HG03135 (cell line): ENCODE data around the gene SESN1.

Source experiments
- ATAC-seq: cut with Tn5 transposase; IDR thresholded peaks from one replicate; pipeline ENCODE4 v1.9.1; 2021; ENCODE audit warnings: mild to moderate bottlenecking, moderate library complexity; ENCODE audit not compliant: unreplicated experiment

The SESN1 gene

DNA sequence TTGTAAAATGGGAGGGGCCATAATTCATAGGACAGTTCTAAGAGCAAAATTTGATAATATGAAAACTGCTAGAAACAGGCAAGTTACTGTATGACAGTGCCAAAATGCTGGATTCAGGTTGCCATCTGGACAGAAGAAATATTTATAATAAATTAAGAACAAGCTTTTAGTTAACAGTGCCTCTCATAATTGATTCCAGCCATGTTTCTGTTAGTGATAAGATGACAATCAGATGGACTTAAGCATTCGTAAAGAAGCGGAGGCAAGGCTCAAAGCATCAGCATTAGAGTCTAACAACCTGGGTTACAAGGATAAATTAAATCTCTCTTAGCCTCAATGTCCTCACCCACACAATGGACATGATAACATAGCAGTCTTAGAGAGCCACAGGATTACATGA, 61.0 kb downstream of the SESN1 start:
- no peak for ATAC-seq

DNA sequence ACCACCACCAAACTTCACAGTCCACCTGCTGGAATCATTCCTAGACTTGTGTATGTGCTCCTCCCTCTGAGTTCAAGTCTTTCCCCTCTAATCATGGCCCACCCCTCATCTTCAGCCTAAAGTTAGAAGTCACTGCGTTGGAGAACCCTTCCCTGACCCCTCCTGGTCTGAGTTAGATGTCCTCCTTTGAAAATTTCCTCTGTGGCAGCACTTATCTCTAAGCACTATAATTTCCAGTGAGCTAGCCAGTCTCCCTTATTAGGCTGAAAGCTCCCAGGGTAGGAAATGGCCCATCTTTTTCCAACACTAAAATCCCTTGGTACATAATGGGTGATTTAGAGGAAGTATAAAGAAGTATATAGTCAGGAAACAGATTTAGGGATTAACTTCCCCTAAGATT, 63.2 kb downstream of the SESN1 start:
- no peak for ATAC-seq

DNA sequence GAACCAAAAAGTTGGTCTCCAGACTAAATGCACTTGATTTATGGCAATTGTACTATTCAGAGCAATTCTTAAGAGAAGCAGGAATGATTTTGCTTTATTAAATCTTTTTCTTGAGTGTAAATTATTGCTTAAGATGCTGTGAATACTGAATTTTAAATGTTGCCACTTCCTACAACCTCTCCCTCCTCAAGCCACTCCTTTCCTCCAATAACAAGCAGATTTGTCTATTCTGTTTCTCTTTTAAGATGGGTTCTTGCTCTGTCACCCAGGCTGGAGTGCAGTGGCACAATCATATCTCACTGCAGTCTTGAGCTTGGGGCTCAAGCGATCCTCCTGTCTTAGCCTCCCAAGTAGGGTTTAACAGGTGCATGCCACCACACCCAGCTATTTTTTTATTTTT, 65.3 kb downstream of the SESN1 start:
- no peak for ATAC-seq

DNA sequence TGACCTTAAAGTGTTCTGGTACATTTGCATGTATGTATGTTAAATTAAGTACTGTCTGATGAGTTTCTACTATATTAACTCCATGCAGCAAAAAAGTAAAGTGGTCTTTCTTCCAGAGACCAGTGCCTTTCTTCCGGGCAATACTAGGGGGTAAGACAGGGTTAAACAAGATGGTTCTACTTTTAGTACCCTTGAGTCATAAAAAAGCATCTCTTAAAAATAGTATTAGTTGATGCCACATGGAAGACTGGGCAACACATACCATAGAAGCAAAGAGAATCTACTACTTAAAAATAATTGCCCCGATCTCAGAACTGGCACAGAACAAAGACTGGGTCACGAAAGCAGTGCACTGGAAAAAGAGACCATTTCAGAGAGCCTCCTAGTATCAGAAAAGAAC, 66.2 kb downstream of the SESN1 start:
- no peak for ATAC-seq

DNA sequence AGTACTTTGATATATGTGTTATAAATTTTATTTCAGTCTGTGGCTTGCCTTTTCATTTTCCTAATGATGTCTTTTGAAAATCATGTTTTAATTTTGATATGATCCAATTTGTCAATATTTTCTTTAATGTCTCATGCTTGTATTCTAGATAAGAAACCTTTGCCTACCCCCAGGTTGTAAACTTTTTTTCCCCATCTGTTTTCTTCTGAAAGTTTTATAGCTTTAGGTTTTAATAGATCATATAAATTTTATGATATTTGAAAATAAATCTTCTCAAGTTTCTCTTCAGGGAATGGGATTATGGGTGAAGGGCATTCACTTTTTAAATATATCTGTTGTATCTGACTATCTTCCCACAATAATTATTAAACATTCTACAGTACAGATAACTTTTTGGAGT, 66.7 kb downstream of the SESN1 start:
- ATAC-seq: no peak

DNA sequence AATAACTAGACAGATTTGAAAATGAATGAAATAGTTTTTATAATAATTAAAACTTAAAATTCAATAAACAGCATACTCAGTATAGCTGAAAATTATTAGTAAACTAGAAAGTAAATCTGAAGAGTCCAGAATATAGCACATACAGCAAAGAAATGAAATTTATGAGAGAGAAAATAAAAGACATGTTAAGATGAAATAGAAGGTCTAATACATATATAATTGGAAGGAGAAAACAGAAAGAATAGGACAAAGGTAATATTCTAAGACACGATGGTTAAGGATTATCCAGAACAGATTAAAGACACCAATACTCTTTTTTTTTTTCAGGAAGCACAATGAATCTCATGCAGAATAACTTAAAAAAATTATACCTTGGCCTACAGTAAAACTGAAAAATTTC, 69.0 kb downstream of the SESN1 start:
- ATAC-seq: no peak

DNA sequence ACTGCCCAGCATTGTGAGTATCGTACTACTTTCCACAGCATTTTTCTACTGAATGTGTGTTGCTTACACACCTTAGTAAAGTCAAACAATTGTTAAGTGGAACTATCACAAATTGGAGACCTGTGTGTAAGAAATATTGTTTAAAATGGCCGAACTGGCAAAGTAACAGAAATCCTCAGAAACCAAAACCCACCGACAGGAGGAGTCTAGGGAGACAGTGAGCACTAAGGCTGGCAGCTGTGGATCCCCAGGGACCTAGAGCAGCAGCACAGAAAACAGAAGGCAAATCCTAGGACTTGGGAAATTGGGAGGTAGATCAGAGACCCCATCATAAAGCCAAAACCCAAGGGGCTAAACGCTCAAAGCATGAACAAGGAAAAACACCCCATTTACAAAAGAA, 69.9 kb downstream of the SESN1 start:
- no peak for ATAC-seq

DNA sequence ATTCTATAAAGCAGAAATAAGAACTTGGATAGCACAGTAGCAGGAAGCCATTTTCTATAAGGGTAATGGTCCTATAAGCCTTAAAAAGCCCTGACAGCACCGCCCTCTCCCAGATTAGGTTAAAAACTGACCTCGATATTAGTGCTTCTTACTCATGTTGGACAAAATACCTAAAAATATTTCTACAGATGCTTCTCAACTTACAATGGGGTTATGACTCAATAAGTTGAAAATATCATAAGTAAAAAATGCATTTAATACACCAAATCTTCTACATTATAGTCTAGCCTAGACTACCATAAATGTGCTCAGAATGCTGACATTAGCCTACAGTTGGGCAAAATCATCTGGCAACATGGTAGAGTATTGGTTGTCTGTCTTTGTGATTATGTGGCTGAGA, 70.3 kb downstream of the SESN1 start:
- ATAC-seq: no peak

DNA sequence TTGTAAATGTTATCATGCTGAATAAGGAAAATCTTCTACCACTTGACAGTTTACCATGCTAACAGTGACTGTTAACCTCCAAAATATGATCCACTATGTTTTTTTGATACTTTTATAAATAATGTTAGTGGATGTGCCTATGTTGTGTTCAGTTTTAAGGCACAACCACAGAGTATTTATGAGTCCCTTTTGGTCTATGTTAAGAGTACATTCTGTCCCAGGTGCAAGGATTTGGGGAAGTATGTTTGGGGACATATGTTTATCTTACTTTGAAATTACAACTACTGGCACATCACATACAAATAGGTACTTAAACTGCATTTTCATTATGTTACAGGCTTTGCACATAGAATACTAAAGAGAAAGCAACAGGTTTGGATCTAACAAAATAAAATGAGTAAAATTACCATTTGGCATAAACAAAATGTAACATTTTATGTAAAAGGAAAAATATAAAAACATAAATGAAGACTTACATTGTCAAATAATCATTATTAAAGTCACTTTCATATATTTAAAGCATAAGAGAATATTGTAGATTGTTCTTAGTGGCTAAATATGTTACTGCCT, 71.2 kb downstream of the SESN1 start:
- no peak for ATAC-seq

DNA sequence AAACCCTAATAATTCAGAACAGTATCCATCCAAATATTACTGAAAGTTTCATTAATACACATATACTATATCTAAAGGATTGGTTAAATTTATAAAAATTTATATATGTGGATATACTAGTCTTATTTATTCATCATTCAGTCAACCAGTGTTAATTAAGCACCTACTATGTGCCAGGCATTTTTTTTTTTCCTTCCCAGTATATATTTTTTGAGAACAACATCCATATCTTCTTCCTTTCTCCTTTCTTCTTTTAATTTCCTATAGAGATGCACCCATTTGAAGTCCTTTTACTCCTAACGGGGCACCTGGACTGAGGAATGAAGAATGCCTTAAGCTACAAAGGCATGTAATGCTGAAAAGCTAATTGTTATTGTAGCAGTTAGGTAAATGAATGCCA, 72.8 kb downstream of the SESN1 start:
- ATAC-seq: no peak

DNA sequence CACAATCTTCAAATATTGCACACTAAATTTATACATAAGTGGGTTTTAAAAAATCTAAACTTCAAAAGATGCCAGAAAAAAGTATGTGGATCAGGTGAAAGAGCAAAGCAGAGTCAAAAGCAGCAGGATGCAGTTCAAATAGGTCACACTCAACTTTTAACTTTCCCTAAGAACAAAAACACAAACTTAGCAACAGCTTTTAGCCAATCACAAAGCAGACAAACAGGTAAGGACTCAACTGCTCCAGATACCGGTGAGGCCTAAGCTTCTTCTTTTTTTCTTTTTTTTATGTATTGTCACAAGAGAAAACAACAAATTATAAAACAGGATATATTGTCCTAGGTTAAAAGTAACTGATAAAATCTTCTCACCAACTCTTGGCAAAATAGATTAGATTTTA, 74.7 kb downstream of the SESN1 start:
- no peak for ATAC-seq

DNA sequence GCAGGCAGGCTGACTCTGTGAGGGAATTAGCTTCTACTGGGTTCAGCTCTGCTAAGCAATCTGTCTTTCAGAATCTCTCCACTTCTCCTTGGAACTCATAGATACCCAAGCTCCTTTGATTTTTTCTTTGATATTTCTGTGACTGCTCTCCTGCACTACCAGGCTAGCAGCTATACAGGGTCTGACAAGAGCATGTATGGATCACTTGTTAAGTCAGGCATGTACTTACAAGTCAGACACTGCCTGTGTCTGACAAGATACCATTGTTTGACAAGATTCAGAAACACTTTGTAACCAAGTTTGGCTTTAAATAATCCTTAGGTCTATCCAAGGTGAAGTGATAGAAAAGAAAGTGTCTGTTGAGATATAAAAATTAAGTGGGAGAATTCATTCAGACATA, 79.5 kb downstream of the SESN1 start:
- no peak for ATAC-seq

DNA sequence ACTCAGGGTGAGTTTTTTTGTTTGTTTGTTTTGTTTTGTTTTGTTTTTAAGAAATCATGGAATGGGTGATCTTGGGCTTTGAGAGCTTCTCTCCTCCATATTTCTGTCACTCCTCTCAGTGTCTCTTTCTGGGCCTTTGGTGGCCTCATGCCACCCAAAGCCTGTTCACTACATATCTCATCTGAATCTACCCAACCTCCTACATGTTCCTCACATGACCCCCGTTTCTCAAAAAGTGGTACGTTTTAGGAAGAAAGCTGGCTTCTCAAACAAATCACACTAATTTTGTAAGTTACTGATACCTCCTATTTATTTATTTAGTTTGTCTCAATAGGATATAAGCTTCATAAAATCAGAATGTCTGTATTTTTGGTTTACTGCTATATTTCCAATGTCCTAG, 80.0 kb downstream of the SESN1 start:
- ATAC-seq: no peak

DNA sequence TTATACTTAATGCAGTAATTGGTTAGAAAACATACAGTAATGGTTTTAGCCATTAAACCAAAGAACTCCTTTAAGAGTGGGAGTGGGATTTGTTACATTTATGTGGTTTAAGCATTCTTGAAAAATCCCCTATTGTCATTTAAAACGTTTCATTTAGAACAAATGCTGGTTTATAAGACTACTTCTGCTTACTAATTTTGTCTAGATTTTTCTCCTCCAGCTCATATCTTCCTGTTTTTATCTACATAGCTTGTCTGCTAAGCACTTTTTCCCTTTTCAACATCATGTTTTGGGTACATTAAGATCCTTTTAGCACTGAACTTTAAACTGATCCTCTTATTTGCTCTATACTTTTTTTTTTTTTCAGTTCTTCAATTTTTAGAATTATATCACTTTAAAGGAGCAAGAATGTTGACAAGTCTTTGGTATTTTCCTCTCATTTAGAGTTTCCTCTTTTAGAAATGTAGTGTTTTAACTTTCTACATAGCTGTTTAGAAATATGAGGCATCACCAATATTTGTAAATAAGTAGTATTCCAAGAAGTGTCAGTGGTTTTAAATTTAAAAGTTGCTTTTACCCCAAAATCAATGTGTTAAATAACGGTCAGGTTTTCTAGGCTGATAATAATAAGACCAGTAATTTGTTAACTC, 80.9 kb downstream of the SESN1 start:
- no peak for ATAC-seq

DNA sequence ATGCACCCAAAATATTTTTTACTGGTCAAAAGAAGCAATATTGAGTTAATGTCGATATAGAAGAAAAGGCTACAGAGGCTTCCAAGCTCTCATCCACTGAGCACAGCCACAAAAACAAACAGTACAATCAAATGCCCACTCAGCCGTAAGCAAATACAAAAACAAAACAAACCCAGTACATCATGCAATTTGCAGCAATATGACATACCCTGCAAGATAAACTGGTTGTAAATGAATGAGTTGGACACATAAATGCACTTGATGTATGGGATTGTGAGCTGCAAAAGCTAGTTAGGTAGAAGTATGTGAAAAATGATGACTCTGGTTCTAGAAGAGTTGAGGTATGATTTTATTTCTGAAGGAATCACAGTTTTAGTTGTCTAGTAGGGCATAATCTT, 83.9 kb downstream of the SESN1 start:
- ATAC-seq: no peak

DNA sequence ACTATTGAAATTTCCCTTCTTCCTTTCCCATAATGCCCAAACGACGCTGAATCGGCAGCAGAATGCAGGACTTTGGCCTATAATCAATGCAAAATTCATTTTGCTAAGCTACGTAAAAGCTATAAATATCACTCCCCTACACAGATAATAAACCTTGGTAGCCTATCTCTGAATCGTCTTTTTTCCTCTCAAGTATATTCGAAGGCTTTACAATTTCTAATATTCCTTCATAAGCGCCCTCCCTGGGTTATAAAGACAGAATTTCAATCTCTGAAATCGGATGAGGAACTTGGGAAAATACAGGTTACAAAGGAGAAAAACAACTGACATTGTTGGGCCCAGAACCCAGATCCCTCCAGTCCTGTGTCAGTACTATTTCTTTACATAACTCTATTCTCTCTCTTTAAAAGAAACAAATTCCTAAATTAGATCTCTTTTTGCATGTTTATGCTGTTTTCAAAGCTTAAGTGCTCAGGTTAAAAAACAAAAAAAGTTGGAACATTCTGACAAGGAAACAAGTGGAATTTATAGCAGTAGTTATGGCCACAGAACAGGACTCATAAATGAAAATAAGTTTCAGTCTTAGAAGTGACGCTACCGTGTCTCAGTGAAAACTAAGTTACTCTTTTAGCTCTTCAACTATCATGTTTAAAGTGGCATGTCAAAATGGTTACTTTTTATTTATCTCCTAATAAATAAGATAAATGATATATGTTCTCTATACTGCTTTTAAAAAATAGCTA, 84.5 kb downstream of the SESN1 start:
- no peak for ATAC-seq

DNA sequence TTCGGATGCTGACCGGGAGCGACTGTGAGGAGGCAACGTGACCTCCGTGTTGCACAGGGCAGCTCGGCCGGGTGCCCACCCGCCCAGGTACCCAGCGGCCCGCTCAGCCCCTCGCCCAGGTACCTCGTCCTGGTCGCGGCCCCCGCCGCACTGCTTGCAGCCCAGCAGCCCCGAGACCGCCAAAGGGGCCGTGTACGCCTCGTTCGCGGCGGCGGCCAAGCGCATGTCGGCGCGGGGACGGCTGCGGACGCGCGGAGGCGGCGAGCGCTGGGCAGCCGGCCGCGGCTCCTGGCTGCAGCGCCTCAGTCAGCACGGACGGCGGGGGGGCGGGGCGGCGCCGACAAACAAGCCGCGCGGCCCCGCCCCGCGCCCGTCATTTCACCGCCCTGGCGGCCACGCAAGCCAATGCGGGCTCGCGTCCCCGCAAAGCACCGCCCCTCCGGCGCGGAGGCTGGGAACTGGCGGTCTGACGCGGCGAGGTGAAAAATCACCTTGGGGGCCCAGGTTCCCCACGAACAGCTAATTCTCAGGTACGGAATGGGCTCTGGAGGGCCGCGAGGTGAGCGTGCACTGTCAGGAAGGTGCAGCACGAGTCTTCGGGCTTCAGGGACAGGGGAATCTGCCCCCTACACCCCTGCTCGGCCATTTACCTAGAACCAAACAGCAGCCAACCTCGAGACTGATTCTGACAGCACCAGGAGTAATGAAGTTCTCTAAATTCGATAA, 85.2 kb downstream of the SESN1 start:
- peak; percentile 85 for ATAC-seq

DNA sequence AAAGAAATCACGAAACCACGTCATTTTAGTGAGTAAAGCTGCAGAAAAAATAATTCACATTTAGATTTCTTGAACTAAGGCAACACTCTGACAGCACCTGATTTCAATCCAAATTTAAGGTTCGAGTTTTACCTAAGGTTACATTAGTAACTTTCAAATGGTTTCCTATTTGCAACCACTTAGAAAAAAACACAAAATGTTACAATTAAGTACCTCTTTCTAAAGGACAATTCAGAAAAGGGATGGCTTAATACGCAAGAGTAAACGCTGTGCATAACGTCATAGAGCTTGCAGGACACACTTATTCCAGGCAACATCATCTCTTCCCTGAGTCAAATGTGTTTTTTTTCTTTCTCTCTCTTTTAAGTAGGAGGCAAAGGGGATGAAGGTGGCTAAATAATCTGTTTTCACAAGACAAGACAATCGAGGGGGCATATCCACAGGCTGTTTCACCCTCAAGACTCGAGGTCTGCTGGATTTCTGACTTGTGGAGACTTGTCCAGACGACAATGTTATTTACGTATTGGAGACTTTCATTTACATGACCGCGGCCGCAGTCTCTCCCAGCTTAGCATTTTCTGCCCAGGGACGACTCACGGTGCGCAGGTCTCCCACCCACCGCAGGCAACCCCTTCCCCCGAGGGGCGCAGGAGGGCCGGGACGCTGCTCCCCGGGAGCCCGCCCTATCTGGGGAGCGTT, 86.0 kb downstream of the SESN1 start:
- peak; percentile 15 for ATAC-seq

DNA sequence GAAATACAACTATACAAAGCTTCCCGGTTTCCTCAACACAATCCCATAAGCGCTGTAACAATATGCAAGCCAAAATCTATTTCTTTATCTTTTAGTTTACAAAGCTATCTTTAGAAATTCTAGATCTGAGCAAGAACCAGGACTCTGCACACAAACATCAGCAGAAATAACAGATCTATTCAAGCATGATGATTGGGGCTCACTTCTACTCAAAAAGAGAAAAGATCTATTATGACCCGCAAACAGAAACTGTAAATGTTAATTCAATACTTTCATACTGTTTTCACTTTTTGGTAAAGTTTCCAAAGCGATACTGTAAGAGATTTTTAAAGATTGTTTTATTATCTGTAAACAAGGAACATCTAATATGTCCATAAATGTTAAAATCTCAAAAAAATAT, 86.6 kb downstream of the SESN1 start:
- no peak for ATAC-seq

DNA sequence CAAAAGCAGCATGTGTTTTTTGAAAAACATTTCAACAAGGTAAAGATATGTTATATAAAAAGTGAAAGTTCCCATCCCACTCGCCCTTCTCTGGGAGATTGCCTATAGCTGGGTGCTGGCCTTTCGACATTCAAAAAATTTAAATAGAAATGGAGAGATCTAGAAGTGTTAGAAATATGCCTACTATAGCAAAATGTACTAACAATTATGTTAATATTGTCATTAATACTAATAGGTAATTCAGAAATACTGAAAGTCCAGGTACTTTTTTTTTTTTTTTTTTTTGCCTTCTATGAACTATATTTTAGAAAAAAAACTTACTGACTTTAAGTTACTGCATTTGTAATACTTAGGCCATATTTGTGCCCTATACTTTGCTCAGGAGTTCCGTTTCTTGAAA, 87.1 kb downstream of the SESN1 start:
- ATAC-seq: no peak

DNA sequence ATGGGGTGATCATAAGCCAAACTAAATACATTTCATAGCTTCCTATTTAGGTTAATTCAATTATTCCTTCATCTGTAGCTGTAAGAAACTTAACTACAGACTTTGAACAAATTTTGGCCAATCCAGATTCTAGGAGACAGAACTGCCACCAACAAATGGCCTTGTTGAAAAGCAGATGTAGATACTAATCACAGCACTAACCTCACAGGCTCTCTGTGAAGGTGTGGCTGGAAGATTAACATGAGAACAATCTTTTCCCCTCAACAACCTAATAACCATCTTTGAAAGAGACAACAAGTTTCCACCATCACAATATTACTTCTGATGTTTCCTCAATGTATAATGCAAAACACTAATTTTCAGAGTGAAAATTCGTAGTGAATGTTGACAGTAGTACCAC, 87.8 kb downstream of the SESN1 start:
- no peak for ATAC-seq
